Nucleus accumbens (tissue), 56 donors: ENCODE measurements around the gene RNU6-9.

Experiments
- DNase-seq, 56 donors: peaks; one replicate each; lab custom pipeline; 2025; lab: John Stamatoyannopoulos, UW

The RNU6-9 gene

GRCh38 chr19:931860-932647 is 38.8 kb downstream of the RNU6-9 start:
- DNase-seq, result no peak

GRCh38 chr19:932648-933552 is 39.6 kb downstream of the RNU6-9 start:
- DNase-seq, result peak in 1 of 56 donors; percentile 8

- DNase-seq, result no peak
These were observed 40.2 kb downstream of the RNU6-9 start for GRCh38 chr19:933553-933882.

- DNase-seq, result no peak
These were observed 41.0 kb downstream of the RNU6-9 start for GRCh38 chr19:934197-934840.

GRCh38 chr19:934865-935479 is 41.7 kb downstream of the RNU6-9 start:
- DNase-seq, result peak in 48 of 56 donors; percentile 9 to 83 (median 54)

GRCh38 chr19:936175-936546 is 42.9 kb downstream of the RNU6-9 start:
- DNase-seq, result no peak

GRCh38 chr19:937259-937694 is 44.0 kb downstream of the RNU6-9 start:
- no peak for DNase-seq

- DNase-seq, result no peak
These were observed 45.1 kb downstream of the RNU6-9 start for GRCh38 chr19:938233-938923.

- DNase-seq, result no peak
These were observed 46.2 kb downstream of the RNU6-9 start for GRCh38 chr19:939439-939838.

GRCh38 chr19:939922-940321 is 46.6 kb downstream of the RNU6-9 start:
- no peak for DNase-seq

GRCh38 chr19:940591-941291 is 47.5 kb downstream of the RNU6-9 start:
- DNase-seq, result peak in 52 of 56 donors; percentile 14 to 82 (median 58)

GRCh38 chr19:941292-942132 is 48.2 kb downstream of the RNU6-9 start:
- no peak for DNase-seq

- DNase-seq, result no peak
These were observed 48.9 kb downstream of the RNU6-9 start for GRCh38 chr19:942133-942645.
